Astrocyte (in vitro differentiated cells and primary cell): ENCODE results near the gene RPSA. TPM values are rescaled to one million over a fixed set of nuclear protein-coding genes. Genes with fewer than 3 reads are reported as not detected.

ENCODE experiments used
- DNase-seq: peaks from one replicate; pipeline ENCODE4 v3.0.0-alpha.2; 2010; ENCODE audit warnings: low read depth
- FAIRE-seq: peaks from 2 replicates; lab custom pipeline; 2011; peaks lifted over from hg19 to GRCh38; lab: Jason Lieb, UNC
- H2AFZ ChIP-seq: 2 replicates; pipeline ENCODE4 v1.6.0; 2012; ENCODE audit warnings: low read depth, low read length, inconsistent platforms
- H3K27ac ChIP-seq: 2 replicates; pipeline ENCODE4 v1.5.1; 2011; ENCODE audit warnings: low read depth, low read length, inconsistent platforms
- H3K27me3 ChIP-seq: 2 replicates; pipeline ENCODE4 v1.6.0; 2011; ENCODE audit warnings: low read length, inconsistent platforms; ENCODE audit not compliant: insufficient read depth
- H3K36me3 ChIP-seq: 2 replicates; pipeline ENCODE4 v1.5.1; 2011; ENCODE audit warnings: low read length, inconsistent platforms; ENCODE audit not compliant: insufficient read depth
- H3K4me1 ChIP-seq: 2 replicates; pipeline ENCODE4 v1.5.1; 2011; ENCODE audit warnings: low read length, inconsistent platforms; ENCODE audit not compliant: insufficient read depth
- H3K4me2 ChIP-seq: 2 replicates; pipeline ENCODE4 v1.6.0; 2012; ENCODE audit warnings: low read length, inconsistent platforms
- H3K4me3 ChIP-seq: 2 replicates; pipeline ENCODE4 v1.5.1; 2011; ENCODE audit warnings: low read depth, mild to moderate bottlenecking, low read length, inconsistent platforms; ENCODE audit not compliant: insufficient read depth
- H3K79me2 ChIP-seq: 2 replicates; pipeline ENCODE4 v1.6.0; 2012; ENCODE audit warnings: mild to moderate bottlenecking, low read length, inconsistent platforms; ENCODE audit not compliant: insufficient read depth
- H3K9ac ChIP-seq: 2 replicates; pipeline ENCODE4 v1.6.0; 2012; ENCODE audit warnings: mild to moderate bottlenecking, low read length, inconsistent platforms
- H3K9me3 ChIP-seq: 2 replicates; pipeline ENCODE4 v1.5.1; 2012; ENCODE audit warnings: low read depth, mild to moderate bottlenecking, low read length, inconsistent platforms; ENCODE audit not compliant: insufficient read depth
- H4K20me1 ChIP-seq: 2 replicates; pipeline ENCODE4 v1.6.0; 2012; ENCODE audit warnings: low read length, inconsistent platforms; ENCODE audit not compliant: insufficient read depth
- H3K27ac Mint-ChIP-seq: one replicate; pipeline ENCODE4 v1.8.0; 2021; ENCODE audit warnings: mild to moderate bottlenecking, mixed read lengths; ENCODE audit not compliant: unreplicated experiment
- H3K27me3 Mint-ChIP-seq: one replicate; pipeline ENCODE4 v1.8.0; 2021; ENCODE audit warnings: low read depth, mixed read lengths; ENCODE audit not compliant: unreplicated experiment
- H3K36me3 Mint-ChIP-seq: one replicate; pipeline ENCODE4 v1.8.0; 2021; ENCODE audit warnings: low read depth, mixed read lengths; ENCODE audit not compliant: unreplicated experiment
- H3K4me1 Mint-ChIP-seq: one replicate; pipeline ENCODE4 v1.8.0; 2021; ENCODE audit warnings: low read depth, mixed read lengths; ENCODE audit not compliant: unreplicated experiment
- H3K4me3 Mint-ChIP-seq: one replicate; pipeline ENCODE4 v1.8.0; 2021; ENCODE audit warnings: mild to moderate bottlenecking, moderate library complexity, mixed read lengths; ENCODE audit not compliant: unreplicated experiment
- H3K9me3 Mint-ChIP-seq: one replicate; pipeline ENCODE4 v1.8.0; 2021; ENCODE audit warnings: mild to moderate bottlenecking, mixed read lengths; ENCODE audit not compliant: unreplicated experiment
- CTCF ChIP-seq: IDR thresholded peaks from 2 replicates; pipeline ENCODE4 v1.5.1; 2011; ENCODE audit warnings: low read depth, mild to moderate bottlenecking, inconsistent platforms, low read length, moderate library complexity; ENCODE audit not compliant: insufficient read depth
- EZH2 ChIP-seq: IDR thresholded peaks from 2 replicates; pipeline ENCODE4 v1.6.1; 2012; ENCODE audit warnings: mild to moderate bottlenecking, low read length, inconsistent platforms; ENCODE audit not compliant: insufficient read depth
- total RNA-seq: library from RNA; stranded (reverse); gene quantifications from 2 replicates; pipeline ENCODE4 v1.2.1, GENCODE V29; 2021

The RPSA gene
- total RNA-seq, 1 donor from 2014 or later: 1,004 TPM

- Histone ChIP-seq H2AFZ (no peak overlapping the region), H3K4me2 (no peak overlapping the region), H3K9me3 (no peaks in the 10 kb centered on the region), H3K27me3 (no peaks in the 10 kb centered on the region), H3K9ac (no peak overlapping the region), H3K79me2 (peaks cover 78% of the 10 kb centered on the region), H3K36me3 (peaks cover 18% of the 10 kb centered on the region), H3K27ac (no peak overlapping the region), H3K4me1 (peaks cover 13% of the 10 kb centered on the region), H3K4me3 (no peak overlapping the region), H4K20me1 (peaks cover 62% of the 10 kb centered on the region)
- H3K4me3 Mint-ChIP-seq: no peak overlapping the region
- peaks cover 12% of the 10 kb centered on the region for H3K36me3 Mint-ChIP-seq
- H3K27me3 Mint-ChIP-seq: no peaks in the 10 kb centered on the region
- no peak overlapping the region for H3K27ac Mint-ChIP-seq
- H3K4me1 Mint-ChIP-seq: peaks cover 20% of the 10 kb centered on the region
- FAIRE-seq (no peak), DNase-seq (no peak)
- H3K9me3 Mint-ChIP-seq: no peaks in the 10 kb centered on the region
- no peak for TF ChIP-seq EZH2
- TF ChIP-seq CTCF: no peak
These were observed 19.0 kb upstream of the RPSA start for GRCh38 chr3:39387411-39387975.

- Histone ChIP-seq H2AFZ (no peak overlapping the region), H3K79me2 (peaks cover 78% of the 10 kb centered on the region), H3K4me1 (peaks cover 13% of the 10 kb centered on the region), H3K4me3 (no peak overlapping the region), H3K9ac (no peak overlapping the region), H3K27ac (no peak overlapping the region), H3K4me2 (no peak overlapping the region), H4K20me1 (peaks cover 62% of the 10 kb centered on the region), H3K27me3 (no peaks in the 10 kb centered on the region), H3K9me3 (no peaks in the 10 kb centered on the region), H3K36me3 (peaks cover 18% of the 10 kb centered on the region)
- Mint-ChIP-seq H3K27ac (no peak overlapping the region), H3K4me3 (no peak overlapping the region), H3K36me3 (peaks cover 12% of the 10 kb centered on the region), H3K9me3 (no peaks in the 10 kb centered on the region), H3K27me3 (no peaks in the 10 kb centered on the region), H3K4me1 (peaks cover 20% of the 10 kb centered on the region)
- FAIRE-seq: no peak
- TF ChIP-seq CTCF (no peak), EZH2 (no peak)
- no peak for DNase-seq
These were observed 18.4 kb upstream of the RPSA start for GRCh38 chr3:39388153-39388552.

- no peak for FAIRE-seq
- no peak overlapping the region for H3K27ac Mint-ChIP-seq
These were observed 17.7 kb upstream of the RPSA start for GRCh38 chr3:39388741-39389248.

More at GRCh38 chr3:39388741-39389248, 17.7 kb upstream of the RPSA start:
- Mint-ChIP-seq H3K4me1 (peaks cover 20% of the 10 kb centered on the region), H3K36me3 (peaks cover 12% of the 10 kb centered on the region), H3K9me3 (no peaks in the 10 kb centered on the region), H3K4me3 (no peak overlapping the region), H3K27me3 (no peaks in the 10 kb centered on the region)
- Histone ChIP-seq H3K9ac (no peak overlapping the region), H4K20me1 (peaks cover 62% of the 10 kb centered on the region), H3K27me3 (no peaks in the 10 kb centered on the region), H3K27ac (no peak overlapping the region), H3K36me3 (peaks cover 25% of the 10 kb centered on the region), H3K9me3 (no peaks in the 10 kb centered on the region), H3K79me2 (peaks cover 74% of the 10 kb centered on the region), H3K4me2 (no peak overlapping the region), H3K4me1 (peaks cover 13% of the 10 kb centered on the region), H3K4me3 (no peak overlapping the region), H2AFZ (no peak overlapping the region)
- no peak for DNase-seq
- TF ChIP-seq EZH2 (no peak), CTCF (no peak)
